Activated CD4-positive, CD25-positive, alpha-beta regulatory T cell treated with anti-CD3 and anti-CD28 coated beads, Interleukin-2, amount 50 U/mL, for 16 hours (primary cell): ENCODE results near the gene FBXW8.

Experiments used
- DNase-seq: peaks from one replicate; pipeline ENCODE4 v3.0.0-alpha.2; 2020; ENCODE audit warnings: low read depth, low spot score

The FBXW8 gene

DNA sequence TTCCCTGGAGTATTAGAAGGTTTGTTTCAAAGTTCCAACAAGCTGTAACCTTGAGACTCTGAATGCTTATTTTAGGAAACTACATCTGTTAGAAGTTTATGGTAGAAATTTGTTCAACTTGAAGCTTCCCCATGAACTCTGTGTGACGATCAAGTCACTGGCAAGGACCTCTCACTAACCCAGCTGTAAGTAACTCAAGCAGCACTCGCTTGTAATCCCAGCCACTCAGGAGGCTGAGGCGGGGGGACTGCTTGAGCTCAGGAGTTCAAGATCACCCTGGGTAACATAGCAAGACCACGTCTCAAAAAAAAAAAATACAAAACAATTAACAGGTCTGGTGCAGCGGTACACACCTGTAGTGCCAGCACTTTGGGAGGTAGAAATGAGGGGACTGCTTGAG is 162.9 kb downstream of the FBXW8 start:
- no peak for DNase-seq

DNA sequence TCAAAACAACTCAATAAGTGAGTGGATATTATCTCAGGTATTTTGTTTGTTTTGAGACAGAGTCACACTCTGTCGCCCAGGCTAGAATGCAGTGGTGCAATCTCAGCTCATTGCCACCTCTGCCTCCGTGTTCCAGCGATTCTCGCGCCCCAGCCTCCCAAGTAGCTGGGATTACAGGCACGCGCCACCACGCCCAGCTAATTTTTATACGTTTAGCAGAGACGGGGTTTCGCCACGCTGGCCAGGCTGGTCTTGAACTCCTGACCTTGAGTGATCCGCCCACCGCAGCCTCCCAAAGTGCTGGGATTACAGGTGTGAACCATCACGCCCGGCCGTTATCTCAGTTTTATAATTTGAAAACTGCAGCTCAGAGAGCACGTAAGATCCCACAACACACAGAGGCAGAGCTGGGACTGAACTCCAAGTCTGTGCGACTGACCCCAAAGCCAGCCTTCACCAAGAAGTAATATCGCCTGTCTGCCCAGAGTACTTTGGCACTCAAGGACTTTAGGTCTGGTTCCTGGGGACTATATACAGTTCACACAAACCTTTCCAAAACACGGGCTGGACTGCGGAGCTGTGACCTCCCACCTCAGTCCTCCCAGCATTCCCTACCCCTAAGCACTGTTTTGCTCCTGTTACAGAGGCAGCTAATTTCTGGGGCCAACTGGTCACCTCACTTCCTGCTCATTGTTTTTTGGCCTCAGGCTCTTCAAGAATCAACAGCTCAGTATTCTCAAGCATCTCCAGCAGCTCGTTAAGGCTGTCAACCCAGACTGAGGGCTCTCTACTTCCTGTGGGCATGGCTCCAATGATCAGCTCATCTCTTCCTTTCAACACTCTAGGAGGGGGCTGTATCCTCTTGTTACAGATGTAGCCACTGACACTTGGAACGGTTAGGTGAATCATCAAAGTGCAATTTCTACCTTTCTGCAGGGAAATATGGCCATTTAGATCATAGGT is 165.9 kb downstream of the FBXW8 start:
- DNase-seq = no peak

DNA sequence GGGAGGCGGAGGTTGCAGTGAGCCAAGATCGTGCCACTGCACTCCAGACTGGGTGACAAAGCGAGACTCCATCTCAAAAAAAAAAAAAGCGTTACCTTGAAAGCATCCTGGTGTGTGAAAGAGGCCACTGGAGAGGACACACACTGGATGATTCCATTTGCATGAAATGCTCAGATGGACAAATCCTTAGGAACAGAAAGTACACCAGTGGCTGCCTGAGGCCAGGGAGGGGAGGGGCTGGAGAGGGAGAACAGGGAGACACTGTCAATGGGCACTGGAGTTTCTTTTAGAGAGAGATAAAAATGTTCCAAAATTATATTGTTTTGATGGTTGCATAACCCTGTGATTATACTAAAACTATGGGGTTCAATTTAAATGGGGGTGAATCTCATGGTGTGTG is 168.7 kb downstream of the FBXW8 start:
- no peak for DNase-seq

DNA sequence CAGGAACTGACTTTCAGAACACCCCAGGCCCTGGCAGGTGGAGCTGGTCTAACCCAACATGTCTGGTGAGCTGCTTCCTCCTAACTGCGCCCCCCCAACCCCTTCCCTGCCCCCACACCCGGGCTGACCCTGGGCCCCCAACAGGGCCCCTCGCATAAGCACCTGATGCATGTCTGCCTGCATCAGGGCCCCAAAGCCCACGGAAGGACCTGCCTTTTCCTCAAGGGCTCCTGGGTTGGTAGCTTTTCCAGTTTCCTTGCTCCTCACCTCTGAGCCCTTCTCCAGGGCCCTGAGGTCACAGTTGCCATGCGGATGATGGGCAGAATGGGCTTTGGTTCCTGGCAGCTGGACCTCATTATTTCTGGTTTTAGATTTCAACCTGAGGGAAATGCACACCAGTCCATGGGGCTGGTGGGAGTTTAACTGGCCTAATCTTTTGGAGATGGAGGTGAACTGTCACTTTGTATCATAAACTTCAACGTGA is 170.0 kb downstream of the FBXW8 start:
- DNase-seq = no peak
